LoVo (cell line): Measurements from ENCODE around the gene RAB6A.
"Not testable (repeated sequence)": the region's sequence is repeated elsewhere in the genome, so short reads cannot be mapped to it uniquely, and the experiment has no call there.

Experiments used
- DNase-seq: peaks from one replicate; pipeline ENCODE4 v3.0.0-alpha.2; 2016; ENCODE audit warnings: low spot score

RAB6A gene

GRCh38 chr11:73760679-73761402, at the start of gene RAB6A:
RAB6A (minus strand) TSS chr11:73761074; CDS start chr11:73760635, 439 bp downstream.
- peak; percentile 97 for DNase-seq

GRCh38 chr11:73810637-73811036, 49.8 kb upstream of the RAB6A start:
- DNase-seq: no peak

GRCh38 chr11:73808052-73808451, 47.2 kb upstream of the RAB6A start:
- no peak for DNase-seq

DNA sequence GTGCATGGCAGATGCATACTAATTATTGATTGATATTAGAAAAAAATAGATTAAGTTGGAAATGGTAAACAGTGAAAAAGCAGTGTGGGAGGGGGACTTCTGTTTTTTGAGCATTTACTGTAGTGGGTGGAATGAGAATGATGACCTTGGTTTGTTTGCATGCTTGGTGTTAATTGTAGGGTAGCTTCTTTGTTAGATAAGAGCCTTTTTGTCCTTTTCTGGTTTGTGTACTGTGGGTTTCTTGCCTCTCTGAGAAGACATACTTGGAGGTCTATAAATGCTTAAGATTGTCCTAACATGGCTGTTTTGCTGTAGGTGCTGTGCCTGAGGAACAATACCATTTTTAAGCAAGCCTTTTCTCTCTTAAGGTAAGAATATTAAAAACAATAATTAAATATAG, 43.8 kb upstream of the RAB6A start:
- DNase-seq: no peak

- DNase-seq: no peak
These were observed 40.3 kb upstream of the RAB6A start for GRCh38 chr11:73801136-73801535.

DNA sequence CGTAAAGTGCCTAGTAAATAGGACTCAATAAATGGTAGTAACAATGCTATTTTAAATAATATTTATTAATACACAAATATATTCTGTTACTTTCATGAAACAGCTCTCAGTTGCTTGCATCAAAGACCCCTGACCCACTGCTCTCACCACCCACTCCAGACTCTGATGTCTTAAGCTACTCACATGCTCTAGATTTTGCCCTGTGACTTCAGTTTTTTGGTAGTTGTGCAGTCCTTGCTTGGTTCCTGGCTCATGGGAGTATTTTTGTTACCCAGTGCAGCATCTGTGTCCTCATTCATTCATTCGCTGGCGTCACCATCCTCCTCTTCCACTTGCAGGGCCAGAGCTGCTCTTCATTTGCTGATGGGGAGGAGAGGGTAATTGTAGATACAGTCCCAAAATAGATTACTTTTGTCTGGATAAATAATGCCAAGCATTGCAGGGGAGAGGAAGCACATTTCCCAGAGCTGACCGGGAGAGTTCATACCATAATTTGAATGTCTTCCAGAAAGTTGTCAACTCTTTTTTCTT, 39.5 kb upstream of the RAB6A start:
- DNase-seq: no peak

- no peak for DNase-seq
These were observed 36.6 kb upstream of the RAB6A start for GRCh38 chr11:73797457-73797856.

- DNase-seq: no peak
These were observed 35.2 kb upstream of the RAB6A start for GRCh38 chr11:73795925-73796632.

- no peak for DNase-seq
These were observed 31.7 kb upstream of the RAB6A start for GRCh38 chr11:73792584-73792983.

DNA sequence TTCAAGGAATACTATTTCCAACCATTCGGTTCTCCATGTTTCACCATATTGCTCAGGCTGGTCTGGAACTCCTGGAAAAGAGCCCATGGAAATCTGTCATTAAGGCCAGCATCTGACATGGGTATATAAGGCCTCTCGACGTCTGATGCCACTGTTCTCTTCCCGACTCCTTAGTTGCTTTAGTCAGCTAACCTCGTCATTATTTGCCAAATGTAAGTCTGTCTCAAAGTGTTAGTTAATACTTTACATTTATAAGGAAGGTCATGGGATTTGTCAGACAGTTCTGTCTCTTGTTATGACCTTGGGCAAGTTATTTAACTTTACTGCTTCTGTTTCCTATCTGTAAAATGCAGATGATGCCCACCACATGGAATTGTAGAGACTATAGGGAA, 28.4 kb upstream of the RAB6A start:
- DNase-seq: no peak

DNA sequence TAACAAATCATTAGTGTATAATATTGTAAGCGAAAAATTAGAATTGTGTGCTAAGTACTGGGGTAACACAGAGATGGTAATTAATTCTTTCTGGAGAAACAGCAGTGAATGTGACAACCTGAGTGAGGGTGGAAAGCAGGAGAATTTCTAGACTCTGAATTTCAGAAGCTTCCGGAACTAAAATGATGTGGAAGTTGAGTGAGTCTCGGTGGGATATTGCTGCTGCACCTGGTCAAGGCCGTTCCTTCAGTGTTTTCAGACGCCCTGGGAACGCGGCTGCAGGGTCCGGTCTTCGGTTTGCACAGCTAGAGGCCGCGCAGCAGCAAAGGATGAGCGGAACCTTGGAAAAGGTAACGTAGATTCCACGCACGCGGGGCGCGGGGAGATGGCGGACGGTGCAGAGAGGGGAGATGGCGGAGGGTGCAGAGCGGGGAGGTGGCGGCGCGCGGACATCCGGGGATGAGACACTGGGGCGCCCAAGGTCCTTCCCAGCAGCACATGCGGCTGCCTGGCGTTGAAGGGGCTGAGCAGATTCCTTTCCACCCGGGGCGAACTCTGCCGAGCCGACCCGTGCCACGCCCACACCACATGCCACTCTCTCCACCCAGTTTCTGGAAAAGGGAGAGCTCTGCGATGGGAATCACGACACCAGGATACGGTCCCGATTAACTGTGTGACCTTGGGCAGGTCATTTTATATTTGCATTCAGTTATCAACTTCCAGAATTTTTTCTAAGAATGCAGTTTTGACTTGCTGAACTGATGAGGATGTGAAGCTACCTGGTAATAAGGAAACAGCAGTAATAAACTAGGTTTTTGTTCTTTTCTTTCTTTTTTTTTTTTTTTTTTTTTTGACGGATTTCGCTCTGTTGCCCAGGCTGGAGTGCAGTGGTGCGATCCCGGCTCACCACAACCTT, 27.0 kb upstream of the RAB6A start, which contains the start of gene MRPL48:
TSS of gene MRPL48 (plus strand) at position 232 of the 916 bp plus-strand sequence. CDS start at position 330, 98 bp downstream.
- peak; percentile 96 for DNase-seq

DNA sequence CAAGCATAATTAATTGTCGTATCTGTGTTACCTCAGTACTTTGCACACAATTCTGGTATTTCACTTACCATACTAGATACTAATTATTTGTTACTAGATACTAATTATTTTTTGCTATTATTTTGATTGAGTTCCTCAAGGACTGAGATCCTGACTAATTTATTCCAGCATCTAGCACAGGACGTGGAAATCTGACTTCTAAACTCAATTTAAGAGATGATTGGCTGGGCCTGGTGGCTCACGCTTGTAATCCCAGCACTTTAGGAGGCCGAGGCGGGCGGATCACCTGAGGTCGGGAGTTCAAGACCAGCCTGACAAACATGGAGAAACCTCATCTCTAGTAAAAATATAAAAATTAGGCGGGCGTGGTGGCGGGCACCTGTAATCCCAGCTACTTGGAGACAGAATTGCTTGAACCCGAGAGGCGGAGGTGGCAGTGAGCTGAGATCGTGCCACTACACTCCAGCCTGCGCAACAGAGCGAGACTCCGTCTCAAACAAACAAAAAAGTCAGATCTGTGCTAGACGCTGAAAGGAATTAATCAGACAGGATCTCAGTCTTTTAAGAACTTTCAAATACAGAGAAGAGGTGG, 26.3 kb upstream of the RAB6A start:
- no peak for DNase-seq

DNA sequence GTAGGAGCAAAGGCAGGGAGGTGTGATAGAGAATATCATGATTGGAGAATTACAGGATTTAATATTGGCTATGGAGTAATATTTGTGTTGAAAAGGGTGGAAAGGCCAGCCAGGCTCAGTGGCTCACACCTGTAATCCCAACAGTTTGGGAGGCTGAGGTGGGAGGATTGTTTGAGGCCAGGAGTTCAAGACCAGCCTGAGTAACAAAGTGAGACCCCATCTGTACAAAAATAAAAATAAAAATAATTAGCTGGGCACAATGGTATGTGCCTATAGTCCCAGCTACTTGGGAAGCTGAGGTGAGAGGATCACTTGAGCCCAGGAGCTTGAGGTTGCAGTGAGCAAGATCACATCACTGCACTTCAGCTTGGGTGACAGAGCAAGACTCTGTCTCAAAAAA, 24.6 kb upstream of the RAB6A start:
- not testable (repeated sequence) for DNase-seq

GRCh38 chr11:73784734-73785133, 23.9 kb upstream of the RAB6A start:
- DNase-seq: peak; percentile 8

DNA sequence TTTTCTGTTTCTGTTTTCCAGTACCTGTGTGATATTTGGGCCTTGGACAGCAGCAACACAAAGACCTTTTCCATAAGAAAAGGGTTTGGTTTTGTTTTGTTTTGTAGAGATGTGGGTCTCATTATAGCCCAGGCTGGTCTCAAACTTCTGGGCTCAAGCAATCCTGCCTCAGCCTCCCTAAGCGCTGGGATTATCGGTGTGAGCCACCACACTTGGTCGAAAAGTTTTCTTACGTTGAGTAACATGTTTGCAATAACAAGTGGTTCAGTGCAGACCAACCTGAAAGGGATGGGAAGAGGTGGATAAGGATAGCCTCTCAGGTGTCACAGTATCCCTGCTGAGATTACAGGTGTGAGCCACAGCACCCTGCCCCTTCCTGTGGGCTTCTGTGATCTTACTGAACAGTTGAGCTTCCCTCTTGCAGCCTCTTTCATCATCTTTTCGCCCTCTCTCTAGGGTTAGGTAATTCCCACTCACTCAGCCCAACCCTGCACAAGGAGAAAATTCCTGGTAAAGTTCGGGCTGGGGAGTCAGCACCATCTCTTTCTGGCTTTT, 23.3 kb upstream of the RAB6A start:
- DNase-seq: peak; percentile 89

DNA sequence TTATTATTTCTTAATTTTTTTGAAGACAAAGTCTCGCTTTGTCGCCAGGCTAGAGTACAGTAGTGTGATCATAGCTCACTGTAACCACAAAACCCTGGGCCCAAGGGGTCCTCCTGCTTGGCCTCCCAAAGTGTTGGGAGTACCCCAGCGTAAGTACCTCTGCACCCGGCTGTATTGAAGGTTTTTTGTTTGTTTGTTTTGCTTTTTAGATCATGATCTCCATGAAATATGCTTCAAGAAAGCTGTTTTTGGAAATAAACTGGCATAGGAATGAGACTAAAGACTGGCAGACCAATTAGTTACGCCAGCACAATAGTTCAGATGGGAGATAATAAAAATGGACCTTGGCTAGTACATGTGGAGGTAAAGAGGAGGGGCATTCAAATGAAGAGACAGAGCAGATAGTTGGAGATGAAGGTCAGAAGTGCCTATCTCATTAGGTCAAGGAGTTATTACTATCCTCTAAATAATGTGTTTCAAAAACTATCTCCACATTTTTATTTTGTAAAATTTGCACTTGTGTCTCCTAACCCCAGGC, 22.7 kb upstream of the RAB6A start:
- DNase-seq: no peak

- DNase-seq: no peak
These were observed 20.4 kb upstream of the RAB6A start for GRCh38 chr11:73781303-73781702.

DNA sequence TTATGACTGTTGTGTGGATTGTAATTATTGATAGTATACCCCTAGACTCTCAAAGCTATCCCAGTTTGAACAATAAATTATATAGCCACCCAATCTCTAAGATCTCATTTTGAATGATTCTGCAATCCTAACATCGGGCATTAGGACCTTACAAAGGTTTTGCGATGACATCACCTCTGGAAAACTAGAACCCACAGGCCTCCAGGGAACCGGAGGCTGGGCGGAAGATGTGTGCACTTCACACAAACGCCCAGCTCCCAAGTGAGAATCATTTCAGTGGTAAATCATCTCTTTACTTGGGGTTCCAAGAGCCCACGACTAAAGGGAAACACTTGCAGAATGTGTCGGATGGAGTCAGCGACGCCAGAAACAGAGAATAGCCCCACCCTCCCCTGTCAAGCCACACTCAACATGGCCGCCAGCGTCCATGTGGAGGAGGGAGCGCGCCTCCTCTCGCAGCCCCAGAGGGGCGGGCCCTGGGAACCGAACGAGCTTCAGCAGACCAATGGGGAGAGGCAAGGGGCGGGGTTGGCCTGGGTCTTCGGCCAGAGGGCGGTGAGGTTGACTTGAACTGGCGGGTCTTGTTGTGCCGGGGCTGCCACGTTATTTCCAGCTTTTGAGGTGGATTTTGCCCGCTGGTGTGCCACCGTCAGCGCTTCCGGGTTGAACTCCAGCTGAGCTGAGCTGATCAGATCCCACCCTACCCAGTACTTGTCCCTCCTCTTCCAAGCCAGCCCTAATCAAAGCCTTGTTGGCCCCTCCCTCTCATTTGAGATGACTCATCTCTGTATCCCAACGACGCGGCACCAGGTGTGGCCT, 18.4 kb upstream of the RAB6A start:
- peak; percentile 98 for DNase-seq

- DNase-seq: not testable (repeated sequence)
These were observed 9.9 kb upstream of the RAB6A start for GRCh38 chr11:73770811-73771210.

DNA sequence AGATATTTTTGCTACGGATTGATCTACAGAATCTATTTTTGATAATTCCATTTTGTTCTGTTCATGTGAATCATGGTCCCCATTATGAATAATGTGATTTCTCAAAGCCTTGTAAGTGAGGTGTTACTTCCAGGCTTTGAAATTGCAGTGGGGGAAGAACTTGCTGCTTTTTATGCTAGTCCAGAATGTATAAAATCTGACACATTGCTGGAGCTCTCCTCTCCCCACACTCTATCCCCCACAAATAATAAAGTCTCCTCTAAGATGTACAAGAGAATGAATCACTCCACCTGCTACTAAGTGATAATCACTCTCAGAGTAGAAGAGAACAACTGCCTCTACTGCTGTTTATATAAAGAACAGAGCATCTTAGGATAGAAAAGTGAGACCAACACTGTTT, 5.9 kb upstream of the RAB6A start:
- no peak for DNase-seq
